SK-N-SH treated with all-trans-retinoic acid at 6 μM for 48 hours (cell line): ENCODE results near the gene TDO2.

ENCODE experiments used
- ATAC-seq: fragments of 200-7000 bp; cut with Tn5 transposase; 3 replicates; pipeline ENCODE4 v1.9.1; 2020; ENCODE audit warnings: mild to moderate bottlenecking, moderate library complexity
- ARNTL ChIP-seq: fragments of 450-650 bp; formaldehyde crosslinking; IDR thresholded peaks from 2 replicates; pipeline ENCODE4 v1.5.0; 2020; ENCODE audit warnings: low read depth, mild to moderate bottlenecking, moderate library complexity, borderline replicate concordance
- BACH2 ChIP-seq: fragments of 250-450 bp; sonication (Bioruptor Pico); IDR thresholded peaks from 2 replicates; pipeline ENCODE4 v1.9.0; 2021; ENCODE audit warnings: mild to moderate bottlenecking, borderline replicate concordance
- CREB5 ChIP-seq: fragments of 250-450 bp; sonication (Bioruptor Pico); IDR thresholded peaks from 2 replicates; pipeline ENCODE4 v1.5.1; 2020; ENCODE audit warnings: low read depth, mild to moderate bottlenecking, moderate library complexity
- CSDC2 ChIP-seq: fragments of 250-450 bp; sonication (Bioruptor Pico); IDR thresholded peaks from 2 replicates; pipeline ENCODE4 v1.5.0; 2020; ENCODE audit warnings: mild to moderate bottlenecking, moderate library complexity
- ESRRG ChIP-seq: fragments of 250-450 bp; sonication (Bioruptor Pico); IDR thresholded peaks from 2 replicates; pipeline ENCODE4 v1.6.1; 2021; ENCODE audit warnings: mild to moderate bottlenecking
- GLIS3 ChIP-seq: fragments of 250-450 bp; sonication (Bioruptor Pico); IDR thresholded peaks from 2 replicates; pipeline ENCODE4 v1.5.0; 2020; ENCODE audit warnings: mild to moderate bottlenecking, moderate library complexity
- ISL1 ChIP-seq: fragments of 250-450 bp; sonication (Bioruptor Pico); IDR thresholded peaks from 2 replicates; pipeline ENCODE4 v2.1.2; 2022; ENCODE audit warnings: mild to moderate bottlenecking, moderate library complexity
- SNAI2 ChIP-seq: fragments of 250-450 bp; sonication (Bioruptor Pico); IDR thresholded peaks from 2 replicates; pipeline ENCODE4 v1.5.0; 2020; ENCODE audit warnings: mild to moderate bottlenecking, moderate library complexity
- TCF4 ChIP-seq: fragments of 250-450 bp; sonication (Bioruptor Pico); IDR thresholded peaks from 2 replicates; pipeline ENCODE4 v1.8.0; 2021; ENCODE audit warnings: mild to moderate bottlenecking, moderate library complexity, borderline replicate concordance
- TOX ChIP-seq: fragments of 250-450 bp; sonication (Bioruptor Pico); IDR thresholded peaks from 2 replicates; pipeline ENCODE4 v1.8.0; 2021; ENCODE audit warnings: mild to moderate bottlenecking, moderate library complexity, borderline replicate concordance
- TSHZ2 ChIP-seq: fragments of 250-450 bp; sonication (Bioruptor Pico); IDR thresholded peaks from 2 replicates; pipeline ENCODE4 v1.5.0; 2020; ENCODE audit warnings: mild to moderate bottlenecking, moderate library complexity
- ZFP3 ChIP-seq: fragments of 250-450 bp; sonication (Bioruptor Pico); IDR thresholded peaks from 2 replicates; pipeline ENCODE4 v1.5.0; 2020; ENCODE audit warnings: mild to moderate bottlenecking, moderate library complexity
- ZNF565 ChIP-seq: fragments of 450-650 bp; formaldehyde crosslinking; conservative IDR thresholded peaks from 2 replicates; pipeline ENCODE4 v1.5.0; 2020; ENCODE audit warnings: low read depth, mild to moderate bottlenecking, moderate library complexity
- ZNF70 ChIP-seq: fragments of 450-650 bp; formaldehyde crosslinking; IDR thresholded peaks from 2 replicates; pipeline ENCODE4 v1.5.0; 2020; ENCODE audit warnings: mild to moderate bottlenecking, moderate library complexity
- ZNF8 ChIP-seq: fragments of 450-650 bp; formaldehyde crosslinking; IDR thresholded peaks from 2 replicates; pipeline ENCODE4 v1.5.0; 2020; ENCODE audit warnings: mild to moderate bottlenecking, moderate library complexity
- TF ChIP-seq, protein P1 (sequence below): fragments of 250-450 bp; sonication (Bioruptor Pico); IDR thresholded peaks from 2 replicates; pipeline ENCODE4 v1.5.1; 2021; ENCODE audit warnings: mild to moderate bottlenecking, moderate library complexity
- TF ChIP-seq, protein P2 (sequence below): fragments of 250-450 bp; sonication (Bioruptor Pico); IDR thresholded peaks from 2 replicates; pipeline ENCODE4 v1.8.0; 2020; ENCODE audit warnings: mild to moderate bottlenecking, moderate library complexity, borderline replicate concordance
- TF ChIP-seq, protein P3 (sequence below): fragments of 250-450 bp; sonication (Bioruptor Pico); IDR thresholded peaks from 2 replicates; pipeline ENCODE4 v1.8.0; 2021; ENCODE audit warnings: low read depth, mild to moderate bottlenecking, moderate library complexity, borderline replicate concordance

The TDO2 gene

DNA sequence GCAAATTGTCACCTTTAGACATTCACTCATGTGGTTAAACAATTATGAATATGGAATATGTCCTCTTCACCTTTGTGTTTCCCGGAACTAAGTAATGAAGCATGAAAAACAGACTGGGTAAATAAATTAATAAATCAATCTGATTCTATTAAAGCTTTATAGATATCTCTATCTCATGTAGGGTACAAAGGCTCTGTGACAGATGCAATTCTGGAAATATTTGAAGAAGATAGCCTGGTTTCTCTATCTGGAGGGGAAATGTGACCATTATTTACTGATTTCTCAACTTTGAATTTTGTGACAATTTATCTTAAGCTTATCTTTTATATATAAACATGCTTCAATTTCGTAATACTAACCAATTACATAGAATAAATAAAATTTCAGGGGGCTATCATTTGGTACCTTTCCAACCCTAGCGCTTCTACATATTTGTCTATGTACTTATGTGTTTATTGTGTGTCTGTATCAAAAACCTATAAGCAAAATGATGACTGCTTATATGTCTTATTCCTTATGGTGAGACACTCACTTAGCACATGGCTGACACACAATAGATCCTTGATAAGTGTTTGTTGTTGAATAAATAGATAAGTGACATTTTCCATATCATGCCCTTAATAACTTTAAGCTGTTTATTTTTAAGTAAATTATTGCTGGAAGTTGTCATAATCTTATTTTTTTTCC, 40.3 kb downstream of the TDO2 start:
- no peak for ATAC-seq
- TF ChIP-seq, protein P1, sequence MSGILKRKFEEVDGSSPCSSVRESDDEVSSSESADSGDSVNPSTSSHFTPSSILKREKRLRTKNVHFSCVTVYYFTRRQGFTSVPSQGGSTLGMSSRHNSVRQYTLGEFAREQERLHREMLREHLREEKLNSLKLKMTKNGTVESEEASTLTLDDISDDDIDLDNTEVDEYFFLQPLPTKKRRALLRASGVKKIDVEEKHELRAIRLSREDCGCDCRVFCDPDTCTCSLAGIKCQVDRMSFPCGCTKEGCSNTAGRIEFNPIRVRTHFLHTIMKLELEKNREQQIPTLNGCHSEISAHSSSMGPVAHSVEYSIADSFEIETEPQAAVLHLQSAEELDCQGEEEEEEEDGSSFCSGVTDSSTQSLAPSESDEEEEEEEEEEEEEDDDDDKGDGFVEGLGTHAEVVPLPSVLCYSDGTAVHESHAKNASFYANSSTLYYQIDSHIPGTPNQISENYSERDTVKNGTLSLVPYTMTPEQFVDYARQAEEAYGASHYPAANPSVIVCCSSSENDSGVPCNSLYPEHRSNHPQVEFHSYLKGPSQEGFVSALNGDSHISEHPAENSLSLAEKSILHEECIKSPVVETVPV (CRISPR knock-in tag), result no peak
- TF ChIP-seq, protein P2, sequence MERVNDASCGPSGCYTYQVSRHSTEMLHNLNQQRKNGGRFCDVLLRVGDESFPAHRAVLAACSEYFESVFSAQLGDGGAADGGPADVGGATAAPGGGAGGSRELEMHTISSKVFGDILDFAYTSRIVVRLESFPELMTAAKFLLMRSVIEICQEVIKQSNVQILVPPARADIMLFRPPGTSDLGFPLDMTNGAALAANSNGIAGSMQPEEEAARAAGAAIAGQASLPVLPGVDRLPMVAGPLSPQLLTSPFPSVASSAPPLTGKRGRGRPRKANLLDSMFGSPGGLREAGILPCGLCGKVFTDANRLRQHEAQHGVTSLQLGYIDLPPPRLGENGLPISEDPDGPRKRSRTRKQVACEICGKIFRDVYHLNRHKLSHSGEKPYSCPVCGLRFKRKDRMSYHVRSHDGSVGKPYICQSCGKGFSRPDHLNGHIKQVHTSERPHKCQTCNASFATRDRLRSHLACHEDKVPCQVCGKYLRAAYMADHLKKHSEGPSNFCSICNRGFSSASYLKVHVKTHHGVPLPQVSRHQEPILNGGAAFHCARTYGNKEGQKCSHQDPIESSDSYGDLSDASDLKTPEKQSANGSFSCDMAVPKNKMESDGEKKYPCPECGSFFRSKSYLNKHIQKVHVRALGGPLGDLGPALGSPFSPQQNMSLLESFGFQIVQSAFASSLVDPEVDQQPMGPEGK (CRISPR knock-in tag), result no peak

DNA sequence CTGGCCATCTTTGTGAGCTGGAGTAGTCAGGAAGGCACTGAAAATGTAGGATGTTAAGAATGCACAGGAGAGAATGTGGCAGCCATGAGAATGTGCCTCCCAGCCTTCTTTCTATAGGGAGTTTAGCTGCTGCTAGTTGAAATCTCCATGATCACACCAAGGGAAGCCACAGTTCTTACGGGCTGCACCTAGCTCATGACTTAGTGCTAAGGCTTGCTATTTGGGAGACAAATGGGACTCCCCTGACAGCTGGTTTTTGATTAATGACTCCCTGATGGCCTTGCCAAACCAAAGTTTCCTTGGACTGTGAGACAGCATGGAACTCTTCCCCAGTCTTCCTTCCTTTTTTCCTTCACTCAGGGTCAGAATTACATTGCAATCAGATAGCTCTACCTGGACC, 41.0 kb downstream of the TDO2 start:
- TF ChIP-seq ZNF8 (CRISPR knock-in tag), result no peak
- no peak for TF ChIP-seq ESRRG (CRISPR knock-in tag)
- no peak for TF ChIP-seq CSDC2 (CRISPR knock-in tag)
- no peak for TF ChIP-seq GLIS3
- TF ChIP-seq ZNF565 (CRISPR knock-in tag), result no peak
- no peak for TF ChIP-seq TCF4
- TF ChIP-seq ARNTL, result no peak
- TF ChIP-seq BACH2 (CRISPR knock-in tag), result no peak
- no peak for TF ChIP-seq CREB5 (CRISPR knock-in tag)
- TF ChIP-seq, all 23 proteins: peak for 0
- ATAC-seq, result no peak

DNA sequence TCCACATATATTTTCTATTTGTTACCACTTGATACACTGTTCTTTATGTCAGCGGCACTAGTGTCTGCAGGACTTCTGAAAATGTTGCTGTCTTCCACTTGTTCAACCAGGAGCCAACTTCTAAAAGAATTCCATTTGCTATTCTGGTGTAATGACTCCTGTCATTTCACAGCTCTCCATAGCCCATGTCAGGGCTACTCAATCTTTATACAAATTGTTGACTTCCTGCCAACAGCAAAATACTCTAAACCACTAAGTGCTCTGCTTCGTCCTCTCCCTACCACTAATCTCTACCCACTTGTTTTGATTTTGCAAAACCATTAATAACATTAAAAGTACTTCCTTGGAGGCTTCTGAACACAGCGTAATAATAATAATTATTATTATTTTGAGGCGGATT, 43.0 kb downstream of the TDO2 start:
- TF ChIP-seq ZNF70 (CRISPR knock-in tag), result no peak
- TF ChIP-seq GLIS3, result 0 out of 2 replicates have a peak, but pooled peaks have one; percentile 15
- TF ChIP-seq ISL1, result peak; percentile 94
- TF ChIP-seq ZFP3 (CRISPR knock-in tag), result peak; percentile 53; the same call in 1 of the 2 replicates
- ATAC-seq, result peak; percentile 60; the same call in 2 of the 3 replicates

GRCh38 chr4:155948541-155948940, 45.0 kb downstream of the TDO2 start:
- TF ChIP-seq SNAI2 (CRISPR knock-in tag) (no peak), ARNTL (no peak), ZNF8 (CRISPR knock-in tag) (no peak), GLIS3 (no peak), TCF4 (no peak)
- TF ChIP-seq, protein P1 (CRISPR knock-in tag), result no peak
- no peak for ATAC-seq

DNA sequence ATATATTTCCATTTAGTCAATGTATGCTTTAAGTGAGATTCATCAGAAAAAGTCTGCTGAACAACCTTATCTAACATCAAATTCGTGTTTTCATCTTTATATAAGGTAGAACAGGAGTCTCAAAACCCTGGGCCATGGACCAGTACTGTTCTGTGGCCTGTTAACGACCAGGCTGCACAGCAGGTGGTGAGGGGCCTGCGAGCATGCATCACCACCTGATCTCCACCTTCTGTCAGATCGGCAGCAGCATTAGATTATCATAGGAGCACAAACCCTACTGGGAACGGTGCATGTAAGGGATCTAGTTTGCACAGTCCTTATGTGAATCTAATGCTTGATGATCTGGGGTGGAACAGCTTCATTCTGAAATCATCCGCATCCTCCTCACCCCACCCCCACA, 47.0 kb downstream of the TDO2 start:
- ATAC-seq, result no peak
- TF ChIP-seq GLIS3 (no peak), ISL1 (no peak), ESRRG (CRISPR knock-in tag) (no peak), TOX (CRISPR knock-in tag) (no peak), ZNF70 (CRISPR knock-in tag) (no peak), ZNF8 (CRISPR knock-in tag) (no peak), TCF4 (no peak), ZFP3 (CRISPR knock-in tag) (no peak), TSHZ2 (CRISPR knock-in tag) (no peak), ARNTL (no peak)
- TF ChIP-seq, protein P3, sequence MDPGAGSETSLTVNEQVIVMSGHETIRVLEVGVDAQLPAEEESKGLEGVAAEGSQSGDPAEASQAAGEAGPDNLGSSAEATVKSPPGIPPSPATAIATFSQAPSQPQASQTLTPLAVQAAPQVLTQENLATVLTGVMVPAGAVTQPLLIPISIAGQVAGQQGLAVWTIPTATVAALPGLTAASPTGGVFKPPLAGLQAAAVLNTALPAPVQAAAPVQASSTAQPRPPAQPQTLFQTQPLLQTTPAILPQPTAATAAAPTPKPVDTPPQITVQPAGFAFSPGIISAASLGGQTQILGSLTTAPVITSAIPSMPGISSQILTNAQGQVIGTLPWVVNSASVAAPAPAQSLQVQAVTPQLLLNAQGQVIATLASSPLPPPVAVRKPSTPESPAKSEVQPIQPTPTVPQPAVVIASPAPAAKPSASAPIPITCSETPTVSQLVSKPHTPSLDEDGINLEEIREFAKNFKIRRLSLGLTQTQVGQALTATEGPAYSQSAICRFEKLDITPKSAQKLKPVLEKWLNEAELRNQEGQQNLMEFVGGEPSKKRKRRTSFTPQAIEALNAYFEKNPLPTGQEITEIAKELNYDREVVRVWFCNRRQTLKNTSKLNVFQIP (CRISPR knock-in tag), result no peak
- TF ChIP-seq, protein P1 (CRISPR knock-in tag), result no peak
- TF ChIP-seq, protein P2 (CRISPR knock-in tag), result no peak
